HFF-Myc (cell line): ENCODE measurements around the gene LYZL4.
A peak's percentile ranks its signal among the peaks of the same experiment; 100 is the strongest.

Experiments
- DNase-seq: peaks from one replicate; pipeline ENCODE4 v3.0.0-alpha.2; 2011; ENCODE audit warnings: low read depth; ENCODE audit errors: extremely low read depth
- H3K4me3 ChIP-seq: replicated peaks from 2 replicates; pipeline ENCODE4 v1.5.1; 2011; ENCODE audit warnings: low read depth, mild to moderate bottlenecking, control low read depth, low read length
- CTCF ChIP-seq: IDR thresholded peaks from 2 replicates; pipeline ENCODE4 v1.5.1; 2012; ENCODE audit warnings: mild to moderate bottlenecking, low read depth, low read length, control low read depth; ENCODE audit errors: missing control alignments

LYZL4 gene

GRCh38 chr3:42357335-42357734 lies 53.1 kb downstream of the LYZL4 start:
- DNase-seq, result no peak
- no peak overlapping the region for H3K4me3 ChIP-seq
- no peak for TF ChIP-seq CTCF

- no peak for TF ChIP-seq CTCF
- no peak overlapping the region for H3K4me3 ChIP-seq
- DNase-seq, result no peak
Observed at GRCh38 chr3:42355612-42356011, 54.8 kb downstream of the LYZL4 start.

- no peak for TF ChIP-seq CTCF
- DNase-seq, result no peak
- H3K4me3 ChIP-seq, result no peak overlapping the region
Observed at GRCh38 chr3:42353631-42354030, 56.8 kb downstream of the LYZL4 start.

- TF ChIP-seq CTCF, result no peak
- DNase-seq, result peak; percentile 9
- H3K4me3 ChIP-seq, result no peak overlapping the region
Observed at GRCh38 chr3:42351207-42351606, 59.2 kb downstream of the LYZL4 start.

- no peak for DNase-seq
- no peak for TF ChIP-seq CTCF
- H3K4me3 ChIP-seq, result no peak overlapping the region
Observed at GRCh38 chr3:42349765-42350594, 60.4 kb downstream of the LYZL4 start.

- DNase-seq, result no peak
- no peak for TF ChIP-seq CTCF
- H3K4me3 ChIP-seq, result no peak overlapping the region
Observed at GRCh38 chr3:42347928-42348327, 62.5 kb downstream of the LYZL4 start.
